ENCODE measurements around the gene PHLDB3. TPM values are rescaled to one million over a fixed set of nuclear protein-coding genes. Genes with fewer than 3 reads are reported as not detected.

The PHLDB3 gene
- total and polyA plus RNA-seq, 2 of the 13 experiments (the other 11 are each of a cell fraction or from before 2014, with no cell fraction given): 11.3 to 14.5 TPM

GRCh38 chr19:43532962-43533545 is 28.5 kb upstream of the PHLDB3 start, which contains the start of gene ZNF575 (continued):
- no peak for TF ChIP-seq GMEB2 (CRISPR knock-in tag; IDR thresholded peaks at IDR 0.05; ENCODE audit: low read depth)
- no peak for TF ChIP-seq ZBTB42 (CRISPR knock-in tag; IDR thresholded peaks at IDR 0.05)
- no peak for TF ChIP-seq ZNF878 (CRISPR knock-in tag; IDR thresholded peaks at IDR 0.05)
- TF ChIP-seq ZNF598 (CRISPR knock-in tag; IDR thresholded peaks at IDR 0.05; ENCODE audit: borderline replicate concordance): no peak
- TF ChIP-seq JDP2 (CRISPR knock-in tag; IDR thresholded peaks at IDR 0.05; ENCODE audit: borderline replicate concordance): no peak
- no peak for TF ChIP-seq NBN (conservative IDR thresholded peaks at IDR 0.05)
- no peak for TF ChIP-seq SRSF4 (IDR thresholded peaks at IDR 0.05; ENCODE audit: low read depth, low read length, poor library complexity, severe bottlenecking)
- no peak for TF ChIP-seq ZNF883 (CRISPR knock-in tag; IDR thresholded peaks at IDR 0.05; ENCODE audit: not compliant biosample characterization)
- TF ChIP-seq THAP8 (CRISPR knock-in tag; IDR thresholded peaks at IDR 0.05; ENCODE audit: borderline replicate concordance): no peak
- TF ChIP-seq ZNF792 (CRISPR knock-in tag; IDR thresholded peaks at IDR 0.05): no peak
- TF ChIP-seq CHD4 (IDR thresholded peaks at IDR 0.05; ENCODE audit: borderline replicate concordance, low read length): no peak
- TF ChIP-seq CTCF (CRISPR knock-in tag; IDR thresholded peaks at IDR 0.05): 0 out of 2 replicates have a peak, but pooled peaks have one; percentile 2
- 0 out of 2 replicates have a peak, but pooled peaks have one; percentile 17 for TF ChIP-seq TFDP1 (CRISPR knock-in tag; IDR thresholded peaks at IDR 0.05; ENCODE audit: borderline replicate concordance)
- no peak for TF ChIP-seq ZNF678 (CRISPR knock-in tag; IDR thresholded peaks at IDR 0.05)
- TF ChIP-seq TFE3 (CRISPR knock-in tag; IDR thresholded peaks at IDR 0.05): no peak
- TF ChIP-seq SALL1 (CRISPR knock-in tag; IDR thresholded peaks at IDR 0.05): 0 out of 2 replicates have a peak, but pooled peaks have one; percentile 38
- TF ChIP-seq AKAP8 (CRISPR knock-in tag; IDR thresholded peaks at IDR 0.05): 0 out of 2 replicates have a peak, but pooled peaks have one; percentile 57
- peak; percentile 65; the same call in 1 of the 2 replicates for TF ChIP-seq NAIF1 (CRISPR knock-in tag; IDR thresholded peaks at IDR 0.05; ENCODE audit: borderline replicate concordance)
- TF ChIP-seq GPBP1L1 (CRISPR knock-in tag; IDR thresholded peaks at IDR 0.05): no peak
- TF ChIP-seq SRSF1 (optimal IDR thresholded peaks at IDR 0.05; ENCODE audit: low read depth, low read length): no peak
